Measurements from ENCODE around the gene UMAD1. TPM values are rescaled to one million over a fixed set of nuclear protein-coding genes. Genes with fewer than 3 reads are reported as not detected.

The UMAD1 gene
- total RNA-seq, 1 donor from 2014 or later: 13.7 TPM

DNA sequence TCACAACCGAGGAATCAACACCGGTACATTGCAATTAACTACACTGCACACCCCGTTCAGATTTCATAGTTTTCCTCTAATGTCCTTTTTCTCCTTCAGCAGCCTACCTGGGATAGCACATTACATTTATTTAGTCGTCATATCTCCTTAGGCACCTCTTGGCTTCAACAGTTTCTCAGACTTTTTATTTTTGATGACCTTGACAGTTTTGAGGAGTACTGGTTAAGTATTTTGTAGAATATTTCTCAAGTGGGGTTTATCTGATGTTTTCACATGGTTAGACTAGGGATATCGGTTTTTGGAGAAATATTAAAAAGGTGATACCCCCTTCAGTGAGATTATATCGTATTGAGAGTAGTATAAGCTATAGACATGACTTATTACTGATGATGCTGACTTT, 241.0 kb downstream of the UMAD1 start:
- DNase-seq (ENCODE audit: low spot score): no peak

DNA sequence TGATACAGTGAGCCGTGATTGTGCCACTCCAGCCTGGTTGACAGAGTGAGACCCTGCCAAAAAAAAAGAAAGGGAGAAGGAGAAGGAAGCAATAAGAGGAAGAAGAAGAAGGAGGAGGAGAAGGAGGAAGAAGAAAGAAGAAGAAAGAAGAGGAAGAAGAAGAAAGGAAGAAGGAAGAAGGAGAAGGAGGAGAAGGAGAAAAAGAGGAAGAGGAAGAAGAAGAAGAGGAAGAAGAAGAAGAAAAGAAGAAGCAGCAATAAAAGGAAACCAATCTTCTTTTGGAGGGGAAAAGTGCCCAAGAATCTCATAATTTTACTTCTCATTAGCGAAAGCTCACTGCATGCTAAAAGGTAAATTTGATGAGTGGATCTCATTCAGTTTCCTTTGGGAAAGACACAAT, 242.3 kb downstream of the UMAD1 start:
- DNase-seq (ENCODE audit: low spot score): no peak

DNA sequence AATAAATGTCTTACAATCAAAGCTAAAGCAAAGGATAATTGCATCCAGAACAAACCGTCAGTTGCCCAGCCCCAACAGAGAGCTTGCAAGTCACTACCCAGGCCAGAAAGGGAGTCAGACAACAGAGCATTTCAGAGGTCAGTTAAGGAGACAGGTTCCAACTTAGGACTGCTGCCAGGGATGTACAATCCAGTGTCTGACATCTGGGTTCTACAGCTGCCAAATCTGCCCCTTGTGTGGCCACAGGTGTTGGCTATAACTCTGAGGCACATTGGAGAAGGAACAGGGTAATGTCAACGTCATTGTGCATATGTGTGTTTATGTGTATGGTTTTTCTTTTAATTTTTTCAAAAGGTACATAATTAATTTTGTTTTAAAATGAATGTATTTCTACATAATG, 242.8 kb downstream of the UMAD1 start:
- no peak for DNase-seq (ENCODE audit: low spot score)

DNA sequence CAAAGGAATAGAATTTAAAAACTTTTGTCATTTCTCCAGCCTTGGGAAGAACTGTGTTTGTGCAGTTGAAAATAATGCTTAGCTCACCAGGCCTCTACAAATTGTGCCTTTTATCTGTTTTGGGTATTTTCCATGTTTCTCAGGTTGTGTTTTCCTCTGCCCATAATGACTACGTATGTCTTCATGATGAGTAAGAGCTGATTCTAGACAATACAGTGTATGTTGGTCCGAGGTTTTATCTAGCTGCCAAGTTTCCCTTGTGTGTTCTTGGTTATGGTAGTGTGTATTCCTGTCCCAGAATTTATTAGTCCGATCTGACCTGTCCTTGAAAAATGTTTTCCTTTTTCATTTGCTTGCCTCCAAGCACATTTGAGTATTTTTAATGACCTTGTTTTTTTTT, 244.3 kb downstream of the UMAD1 start:
- no peak for DNase-seq (ENCODE audit: low spot score)

DNA sequence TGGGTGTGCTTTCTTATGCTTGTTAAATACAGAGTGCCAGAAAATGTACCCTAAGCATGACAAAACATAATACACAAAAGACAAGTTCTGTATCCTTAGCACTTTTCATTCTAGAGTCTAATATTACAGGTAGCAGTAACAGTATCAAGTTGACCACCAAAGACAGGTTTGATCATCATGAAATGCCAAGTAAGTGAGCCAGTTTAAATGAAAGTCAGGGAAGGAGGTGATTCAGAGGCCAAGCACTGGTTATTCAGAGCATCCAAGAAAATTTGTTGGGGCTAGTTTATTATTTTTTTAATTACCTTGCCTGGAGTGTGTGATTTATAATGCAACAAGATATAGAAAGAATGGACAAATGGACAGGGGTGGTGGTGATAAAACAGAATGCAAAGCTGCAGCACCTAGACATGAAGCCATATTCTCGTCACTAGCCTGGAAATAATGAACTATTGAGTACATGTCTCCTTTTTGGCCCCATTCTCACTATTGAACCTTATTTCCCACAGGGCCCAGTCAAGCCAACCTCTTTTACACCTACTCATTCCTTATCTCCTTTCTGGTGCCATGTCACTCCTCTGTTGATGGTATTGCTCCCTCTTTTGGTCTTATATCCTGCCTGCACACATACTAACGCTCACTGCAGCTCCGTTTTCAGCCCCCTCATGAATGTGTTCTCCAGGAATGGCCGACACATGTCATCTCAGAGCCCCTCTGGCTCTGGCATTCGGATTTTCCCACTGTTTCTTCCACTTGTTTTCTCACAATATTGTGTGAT, 249.4 kb downstream of the UMAD1 start:
- DNase-seq (ENCODE audit: low spot score): no peak

DNA sequence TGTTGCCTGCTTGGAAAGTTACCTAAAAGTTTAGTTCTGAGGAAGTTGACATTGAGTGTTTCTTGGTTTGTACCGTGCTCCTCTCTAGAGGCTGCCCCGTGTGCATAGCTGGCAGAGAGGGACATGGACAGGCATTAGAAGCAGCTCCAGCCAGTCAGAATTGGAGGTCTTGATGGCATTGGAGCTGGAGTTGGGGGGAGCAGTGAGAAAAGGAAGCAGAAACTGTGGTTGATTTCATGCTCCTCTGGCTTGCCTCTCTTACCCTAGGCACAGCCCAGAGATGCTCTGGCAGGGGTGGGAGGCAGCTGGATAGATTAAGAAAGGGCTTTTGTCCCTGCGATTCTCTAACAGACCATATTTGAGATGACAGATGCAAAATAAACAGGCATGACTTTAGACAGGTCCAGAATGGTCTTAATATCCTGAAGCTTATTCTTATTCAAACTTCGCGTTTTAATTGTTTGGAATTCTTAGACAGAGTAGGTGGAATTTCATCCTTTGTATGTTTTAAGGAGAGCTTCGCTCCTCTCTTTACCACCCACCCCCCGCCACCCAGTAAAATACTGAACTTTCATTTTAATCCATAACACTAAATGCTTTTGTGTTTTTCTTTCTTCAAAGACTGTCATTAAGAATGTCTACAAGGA, 254.6 kb downstream of the UMAD1 start:
- no peak for DNase-seq (ENCODE audit: low spot score)

DNA sequence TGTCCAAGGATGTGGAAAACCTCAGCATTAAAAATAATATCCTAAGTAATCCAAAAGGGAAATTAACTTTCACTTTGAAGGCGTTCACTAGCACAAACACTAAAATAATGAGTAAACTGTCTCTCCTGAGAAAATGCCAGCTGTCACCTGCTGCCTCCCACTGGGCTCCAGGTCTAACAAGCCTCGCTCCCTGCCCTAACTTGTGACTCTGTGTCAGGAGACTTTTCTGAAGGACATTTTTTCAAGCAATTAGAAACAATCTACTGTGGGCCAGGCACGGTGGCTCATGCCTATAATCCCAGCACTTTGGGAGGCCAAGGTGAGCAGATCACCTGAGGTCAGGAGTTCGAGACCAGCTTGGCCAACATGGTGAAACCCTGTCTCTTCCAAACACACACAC, 255.2 kb downstream of the UMAD1 start:
- DNase-seq (ENCODE audit: low spot score): no peak

DNA sequence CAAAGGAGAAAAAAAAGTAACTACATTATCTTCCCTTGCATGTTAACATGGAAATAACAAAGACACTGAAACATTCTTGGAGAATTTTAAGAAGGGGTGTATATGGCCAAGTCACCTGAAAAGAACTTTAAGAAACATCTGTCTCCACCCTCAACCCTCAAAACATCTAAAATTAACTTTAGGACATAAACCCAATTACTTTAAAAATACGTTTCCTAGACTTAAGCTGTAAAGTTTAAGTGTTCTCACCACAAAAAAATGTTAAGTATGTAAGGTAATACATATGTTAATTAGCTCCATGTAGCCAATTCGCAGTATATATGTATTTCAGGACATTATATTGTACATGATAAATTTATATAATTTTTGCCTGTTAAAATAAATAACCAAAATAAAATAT, 257.0 kb downstream of the UMAD1 start:
- no peak for DNase-seq (ENCODE audit: low spot score)

DNA sequence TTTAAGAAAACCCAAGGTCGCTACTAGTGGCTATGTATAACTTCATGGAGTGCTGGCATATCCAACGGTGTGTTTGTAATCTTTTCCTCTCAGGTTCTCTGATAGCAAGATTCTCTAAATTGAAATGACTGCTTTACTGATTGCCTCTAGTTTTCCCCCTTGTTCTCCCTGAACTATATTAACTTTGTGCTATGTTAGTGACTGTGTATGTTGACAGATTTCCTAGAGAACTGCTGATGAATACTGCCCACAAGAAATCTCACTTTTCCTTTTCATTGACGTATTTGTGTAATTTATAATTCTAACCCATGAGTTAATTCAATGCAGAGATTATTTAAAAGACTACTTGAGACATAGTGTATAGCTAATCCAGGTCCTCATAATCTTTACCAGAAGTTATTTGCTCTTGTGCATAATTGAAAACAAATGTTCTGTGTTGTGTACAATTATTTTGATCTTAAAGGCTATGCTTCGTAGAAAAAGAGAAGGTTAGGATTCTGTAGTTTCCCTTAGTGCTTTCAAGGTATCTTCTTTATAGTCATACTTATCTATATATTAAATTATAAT, 257.5 kb downstream of the UMAD1 start:
- DNase-seq (ENCODE audit: low spot score): no peak

DNA sequence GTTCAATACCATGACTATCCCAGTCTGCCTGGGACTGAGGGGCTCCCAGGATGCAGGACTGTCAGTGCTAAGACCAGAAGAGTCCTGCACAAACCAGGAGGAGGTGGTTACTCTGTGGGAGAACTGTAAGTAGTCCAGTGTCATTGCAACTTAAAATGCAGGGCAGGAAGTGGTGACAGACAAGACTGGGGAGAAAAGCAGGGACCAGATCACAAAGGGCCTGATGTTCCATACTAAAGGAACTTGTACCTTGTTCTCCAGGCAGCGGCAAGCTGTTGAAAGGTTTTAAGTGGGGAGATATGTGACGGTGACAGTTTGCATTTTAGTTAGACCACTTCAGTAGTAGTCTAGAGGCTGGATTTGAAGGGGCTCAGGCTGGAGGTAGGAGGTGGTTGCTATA, 262.3 kb downstream of the UMAD1 start:
- no peak for DNase-seq (ENCODE audit: low spot score)

DNA sequence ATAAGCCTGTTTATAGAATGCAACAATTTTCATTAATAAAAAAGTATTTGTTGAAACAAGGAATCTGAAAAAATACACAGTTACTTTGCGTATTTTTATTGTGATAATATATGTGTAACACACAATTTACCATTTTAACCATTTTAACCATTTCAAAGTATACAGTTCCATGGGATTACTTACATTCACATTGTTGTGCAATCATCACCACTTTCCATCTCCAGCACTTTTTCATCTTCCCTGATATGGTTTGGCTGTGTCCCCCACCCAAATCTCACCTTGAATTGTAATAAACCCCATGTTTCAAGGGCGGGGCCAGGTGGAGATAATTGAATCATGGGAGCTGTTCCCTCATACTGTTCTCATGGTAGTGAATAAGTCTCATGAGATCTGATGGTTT, 266.8 kb downstream of the UMAD1 start:
- DNase-seq (ENCODE audit: low spot score): no peak

DNA sequence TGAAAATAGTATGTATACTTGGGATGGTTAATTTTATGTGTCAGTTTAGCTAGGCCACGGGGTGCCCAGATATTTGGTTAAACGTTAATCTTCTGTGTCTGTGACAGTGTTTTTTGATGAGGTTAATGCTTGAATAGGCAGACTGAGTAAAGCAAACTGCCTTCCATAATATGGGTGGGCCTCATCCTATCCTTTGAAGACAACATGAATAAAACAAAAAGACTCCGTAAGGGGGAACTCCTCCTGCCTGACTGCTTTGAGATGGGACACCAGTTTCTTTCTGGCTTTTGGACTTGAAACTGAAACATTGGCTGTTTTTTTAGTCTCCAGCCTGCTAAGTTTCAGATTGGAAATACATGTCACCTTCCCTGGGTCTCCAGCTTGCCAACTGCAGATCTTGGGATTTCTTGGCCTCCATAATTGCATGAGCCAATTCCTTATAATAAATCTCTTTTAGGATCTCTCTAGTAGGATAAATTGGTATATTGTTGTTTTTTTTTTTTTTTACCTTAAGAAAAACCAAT, 268.1 kb downstream of the UMAD1 start:
- DNase-seq (ENCODE audit: low spot score): no peak

DNA sequence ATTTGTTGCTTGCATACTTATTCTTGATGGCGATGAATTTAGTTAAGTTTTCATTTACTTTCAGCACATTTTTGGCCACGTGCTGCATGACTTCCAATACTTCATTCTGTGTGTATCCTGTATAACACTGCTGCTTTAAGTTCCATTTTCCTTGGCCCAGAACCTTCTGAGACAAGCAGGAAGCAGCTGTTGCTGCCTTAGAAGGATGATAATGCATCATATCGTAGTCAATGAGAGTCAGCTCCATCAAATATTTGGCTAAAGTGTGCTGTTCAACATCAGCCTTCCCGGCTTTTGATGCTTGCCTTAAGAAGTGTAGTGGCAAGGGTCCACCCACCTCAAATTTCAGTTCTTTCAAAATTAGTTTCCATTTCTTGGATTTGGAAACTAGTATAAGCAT, 268.8 kb downstream of the UMAD1 start:
- no peak for DNase-seq (ENCODE audit: low spot score)

DNA sequence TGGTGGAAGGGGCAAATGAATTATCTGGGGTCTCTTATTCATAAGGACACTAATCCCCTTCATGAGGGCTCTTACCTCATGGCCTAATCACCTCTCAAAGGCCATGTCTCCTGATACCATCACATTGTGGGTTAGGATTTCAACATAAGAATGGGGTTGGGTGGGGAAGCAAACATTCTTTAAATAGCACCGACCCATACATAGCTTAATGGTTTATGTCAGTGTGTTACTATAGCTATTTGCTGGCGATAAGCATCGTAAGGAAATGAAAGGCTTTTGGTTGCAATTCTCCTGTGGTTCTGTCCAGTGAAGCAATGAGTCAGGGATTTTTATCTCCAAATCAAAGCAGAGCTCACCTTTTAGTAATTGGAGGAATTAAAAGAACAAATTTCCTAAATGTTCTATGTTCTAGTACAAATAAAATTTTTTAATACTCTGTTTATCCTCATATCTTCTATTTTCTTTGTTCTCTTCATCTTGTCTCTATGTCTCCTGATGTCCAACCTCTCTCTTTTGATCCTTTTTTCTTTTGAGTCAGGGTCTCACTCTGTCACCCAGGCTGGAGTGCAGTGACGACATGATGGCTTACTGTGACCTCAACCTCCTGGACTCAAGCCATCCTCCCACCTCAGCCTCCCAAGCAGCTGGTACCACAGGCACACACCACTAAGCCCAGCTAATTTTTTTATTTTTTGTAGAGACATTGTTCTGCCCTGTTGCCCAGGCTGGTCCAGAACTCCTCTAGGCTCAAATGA, 271.0 kb downstream of the UMAD1 start:
- peak; percentile 30 for DNase-seq (ENCODE audit: low spot score)

DNA sequence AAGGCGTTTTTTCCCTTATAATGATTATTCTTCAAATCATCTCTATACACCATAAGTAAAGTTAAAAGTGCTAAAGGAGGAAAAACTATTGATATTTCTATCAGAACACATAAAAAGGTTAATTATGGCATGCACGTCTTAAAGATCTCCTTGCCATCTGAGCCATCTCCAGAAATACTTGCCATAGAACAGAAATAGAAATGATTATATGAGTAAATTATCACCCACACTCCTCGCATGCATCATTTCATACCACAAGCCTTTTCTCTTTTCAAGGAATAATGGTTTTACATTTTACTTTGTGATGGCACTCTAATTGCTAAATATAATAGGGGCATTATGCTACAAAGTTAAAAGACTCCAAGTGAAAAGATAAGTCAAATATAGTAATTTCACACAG, 272.4 kb downstream of the UMAD1 start:
- no peak for DNase-seq (ENCODE audit: low spot score)

DNA sequence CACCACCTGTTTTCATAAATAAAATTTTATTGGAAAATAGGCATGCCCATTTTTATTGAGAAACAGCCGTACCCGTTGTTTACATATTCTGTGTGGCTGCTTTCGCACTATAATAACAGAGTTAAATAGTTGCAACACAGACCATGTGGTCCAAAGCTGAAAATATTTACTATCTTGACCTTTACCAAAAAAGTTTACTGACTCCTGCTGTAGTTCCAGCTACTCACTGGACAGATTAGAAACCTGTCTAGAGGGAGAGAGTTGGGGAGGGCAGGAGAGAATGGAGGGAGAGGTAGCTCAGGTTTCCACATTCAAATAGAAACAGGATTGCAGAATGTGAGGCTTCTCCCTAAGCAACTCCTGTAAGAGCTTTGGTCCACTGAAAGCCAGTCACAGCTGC, 273.0 kb downstream of the UMAD1 start:
- no peak for DNase-seq (ENCODE audit: low spot score)

DNA sequence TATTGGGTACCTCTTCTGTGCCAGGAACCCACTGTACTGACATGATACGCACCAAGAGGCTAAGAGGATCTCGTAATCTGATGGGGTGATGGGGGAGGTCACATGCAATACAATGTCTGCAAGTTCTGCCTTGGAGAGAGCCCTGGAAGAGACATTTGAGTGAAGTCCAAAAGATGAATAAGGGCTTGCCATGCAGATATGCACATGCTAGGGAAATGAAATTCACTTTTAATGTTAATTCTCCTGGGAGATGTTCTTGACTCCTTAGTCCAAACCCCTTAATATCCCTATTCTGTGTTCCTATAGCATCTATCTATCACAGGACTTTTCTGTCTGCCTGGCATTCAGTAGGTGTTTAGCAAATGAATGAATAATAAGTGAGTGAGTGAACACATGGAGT, 274.0 kb downstream of the UMAD1 start:
- no peak for DNase-seq (ENCODE audit: low spot score)

DNA sequence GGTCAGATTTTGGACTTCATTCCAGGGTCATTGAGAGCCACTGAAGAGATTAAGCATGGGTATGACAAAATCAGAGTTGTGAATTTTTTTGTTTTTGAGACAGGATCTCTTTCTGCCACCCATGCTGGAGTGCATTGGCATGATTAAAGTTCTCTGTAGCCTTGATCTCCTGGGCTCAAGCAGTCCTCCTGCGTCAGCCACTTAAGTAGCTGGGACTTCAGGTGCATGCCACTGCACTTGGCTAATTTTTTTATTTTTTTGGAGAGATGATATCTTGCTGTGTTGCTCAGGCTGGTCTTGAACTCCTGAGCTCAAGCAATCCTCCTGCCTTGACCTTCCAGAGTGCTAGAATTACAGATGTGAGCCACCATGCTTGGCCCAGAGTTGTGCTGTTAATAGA, 275.5 kb downstream of the UMAD1 start:
- DNase-seq (ENCODE audit: low spot score): no peak

DNA sequence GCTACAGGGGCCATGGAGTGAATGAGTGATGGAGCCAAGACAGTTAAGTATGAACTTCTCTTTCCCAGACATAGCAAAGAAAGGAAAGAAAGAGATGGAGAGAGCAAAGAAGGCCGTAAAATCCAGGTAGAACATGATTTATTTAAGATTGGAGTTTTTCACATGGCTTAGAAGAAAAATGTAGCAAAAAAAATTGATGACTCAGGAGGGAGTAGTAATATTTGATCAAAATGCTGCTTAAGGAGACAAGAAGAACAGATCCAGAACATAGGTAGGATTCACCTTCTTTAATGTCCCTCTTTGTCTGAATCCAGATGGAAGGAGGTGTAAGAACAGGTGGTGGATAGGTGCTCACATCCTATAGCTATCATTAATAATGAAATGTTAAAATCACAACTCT, 277.0 kb downstream of the UMAD1 start:
- no peak for DNase-seq (ENCODE audit: low spot score)

DNA sequence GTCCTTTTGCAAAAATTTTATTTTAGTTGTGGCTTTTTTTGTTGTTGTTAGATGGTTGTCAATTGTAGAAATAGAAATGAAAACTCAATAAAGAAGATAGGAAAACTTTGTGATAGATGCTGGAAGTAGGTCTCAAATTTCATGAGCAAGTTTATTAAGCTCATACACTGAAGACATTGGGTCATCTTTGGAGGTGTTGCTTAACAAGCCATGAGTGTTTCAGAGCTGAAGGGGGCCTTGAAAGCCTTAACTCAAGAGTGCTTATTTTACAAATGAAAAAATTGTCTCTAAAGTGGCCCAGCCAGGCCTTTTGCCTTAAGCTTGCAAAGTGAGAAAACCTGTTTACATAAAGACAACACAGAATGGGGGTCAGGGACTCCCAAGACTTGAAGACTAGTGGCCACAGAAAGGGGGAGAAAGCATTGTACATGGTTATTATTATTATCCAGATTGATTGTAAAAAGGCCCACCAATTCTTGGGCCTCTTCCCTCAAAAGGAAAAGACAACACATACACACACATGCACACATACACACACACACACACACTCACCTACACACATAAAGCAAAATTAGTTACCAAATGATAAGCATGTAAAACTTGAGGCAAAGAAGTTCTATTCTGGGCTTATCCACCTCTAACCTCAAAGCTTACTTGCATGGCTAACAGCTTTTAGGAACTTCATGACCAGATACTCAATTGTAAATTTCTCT, 278.3 kb downstream of the UMAD1 start:
- DNase-seq (ENCODE audit: low spot score): no peak

DNA sequence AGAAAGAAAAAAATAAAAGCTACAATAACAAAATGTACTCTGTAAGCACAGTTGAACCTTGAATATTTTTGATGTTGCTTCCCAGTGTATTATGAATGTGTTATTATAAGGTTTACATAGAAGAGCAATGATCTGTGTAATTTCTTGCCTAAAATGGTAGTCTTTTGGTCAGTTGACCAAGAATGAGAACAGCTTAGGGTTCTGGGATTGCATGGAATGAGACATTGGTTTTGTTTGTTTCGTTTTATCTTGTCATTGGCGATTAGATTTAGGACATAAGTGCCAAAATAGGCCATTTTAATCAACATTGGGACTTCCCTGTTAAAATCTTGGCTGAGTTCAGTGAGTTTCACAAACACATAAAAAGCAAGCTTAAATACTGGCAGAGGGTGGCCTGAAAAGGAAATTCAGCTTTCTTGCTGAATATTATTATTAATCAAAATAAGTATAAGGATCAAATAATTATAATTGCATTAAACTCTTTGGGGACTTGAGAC, 278.9 kb downstream of the UMAD1 start:
- DNase-seq (ENCODE audit: low spot score): no peak
